Omental fat pad (tissue), 4 donors: ENCODE results near the gene SLC5A11. TPM values are rescaled to one million over a fixed set of nuclear protein-coding genes. Genes with fewer than 3 reads are reported as not detected.

Source experiments
- ATAC-seq: fragments of 150-250 bp; one replicate; pipeline ENCODE4 v1.9.1; 2016; ENCODE audit warnings: mild to moderate bottlenecking, moderate library complexity; ENCODE audit not compliant: low FRiP score
- DNase-seq: peaks from one replicate; pipeline ENCODE4 v3.0.0-alpha.2; 2019; ENCODE audit warnings: low spot score
- total RNA-seq, 4 donors: library from RNA; depleted of rRNA; stranded (reverse); fragments of >200 nt; gene quantifications; one replicate each; pipeline ENCODE4 v1.1.0, GENCODE V29; 2016
- TF ChIP-seq, protein P1 (sequence below), 3 donors: fragments of 450-650 bp; IDR thresholded peaks; one replicate each; pipeline ENCODE4 v1.5.1; 2016 to 2017; ENCODE audit warnings: antibody characterized with exemption in 3 of 3, mild to moderate bottlenecking in 3 of 3, moderate library complexity in 2 of 3

The SLC5A11 gene
- total RNA-seq, 4 donors from 2014 or later, result 0.12 to 0.32 (median 0.28) TPM; not detected in 1

DNA sequence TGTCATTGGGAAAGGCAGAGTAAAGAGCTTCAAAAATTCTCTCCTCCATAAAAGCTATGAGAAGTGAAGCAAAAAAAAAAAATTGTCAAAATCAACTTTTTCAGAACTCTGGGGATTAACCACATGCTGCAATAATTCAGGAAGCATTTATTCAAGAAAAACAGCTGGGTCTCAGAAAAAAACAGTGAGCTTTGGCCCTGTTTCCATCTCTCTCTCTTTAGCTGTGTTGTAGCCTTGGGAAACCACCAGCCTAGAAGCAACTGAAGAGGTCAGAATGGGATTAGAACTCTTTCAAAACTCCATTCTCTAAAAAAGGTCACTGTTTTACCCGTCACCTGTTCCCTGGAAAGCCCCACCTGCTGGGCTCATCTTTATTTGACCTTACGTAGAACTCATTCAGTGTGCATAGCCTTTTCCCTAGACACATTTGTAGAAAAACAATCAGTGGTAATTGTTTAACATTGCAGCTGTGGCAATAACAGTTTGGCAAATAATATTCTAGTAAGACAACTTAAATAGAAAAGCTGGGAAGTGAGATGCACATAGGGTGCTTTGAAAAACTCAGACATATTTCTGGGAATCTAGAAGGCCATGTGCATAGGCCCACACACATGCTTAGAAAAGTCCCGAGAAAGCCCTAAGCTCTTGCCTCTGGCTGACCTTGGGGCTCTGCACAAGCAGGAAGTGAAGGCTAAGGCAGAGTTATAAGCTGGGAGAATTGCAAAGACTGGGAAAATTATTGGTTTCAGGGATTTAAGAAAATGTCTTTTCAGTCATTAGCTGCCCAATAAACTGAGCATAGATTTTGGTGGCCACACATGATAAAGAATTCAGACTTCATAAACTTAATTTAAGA is 18.0 kb downstream of the SLC5A11 start:
- ATAC-seq (no peak), DNase-seq (no peak)
- TF ChIP-seq, protein P1, sequence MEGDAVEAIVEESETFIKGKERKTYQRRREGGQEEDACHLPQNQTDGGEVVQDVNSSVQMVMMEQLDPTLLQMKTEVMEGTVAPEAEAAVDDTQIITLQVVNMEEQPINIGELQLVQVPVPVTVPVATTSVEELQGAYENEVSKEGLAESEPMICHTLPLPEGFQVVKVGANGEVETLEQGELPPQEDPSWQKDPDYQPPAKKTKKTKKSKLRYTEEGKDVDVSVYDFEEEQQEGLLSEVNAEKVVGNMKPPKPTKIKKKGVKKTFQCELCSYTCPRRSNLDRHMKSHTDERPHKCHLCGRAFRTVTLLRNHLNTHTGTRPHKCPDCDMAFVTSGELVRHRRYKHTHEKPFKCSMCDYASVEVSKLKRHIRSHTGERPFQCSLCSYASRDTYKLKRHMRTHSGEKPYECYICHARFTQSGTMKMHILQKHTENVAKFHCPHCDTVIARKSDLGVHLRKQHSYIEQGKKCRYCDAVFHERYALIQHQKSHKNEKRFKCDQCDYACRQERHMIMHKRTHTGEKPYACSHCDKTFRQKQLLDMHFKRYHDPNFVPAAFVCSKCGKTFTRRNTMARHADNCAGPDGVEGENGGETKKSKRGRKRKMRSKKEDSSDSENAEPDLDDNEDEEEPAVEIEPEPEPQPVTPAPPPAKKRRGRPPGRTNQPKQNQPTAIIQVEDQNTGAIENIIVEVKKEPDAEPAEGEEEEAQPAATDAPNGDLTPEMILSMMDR (IDR thresholded peaks at IDR 0.05), result no peak

DNA sequence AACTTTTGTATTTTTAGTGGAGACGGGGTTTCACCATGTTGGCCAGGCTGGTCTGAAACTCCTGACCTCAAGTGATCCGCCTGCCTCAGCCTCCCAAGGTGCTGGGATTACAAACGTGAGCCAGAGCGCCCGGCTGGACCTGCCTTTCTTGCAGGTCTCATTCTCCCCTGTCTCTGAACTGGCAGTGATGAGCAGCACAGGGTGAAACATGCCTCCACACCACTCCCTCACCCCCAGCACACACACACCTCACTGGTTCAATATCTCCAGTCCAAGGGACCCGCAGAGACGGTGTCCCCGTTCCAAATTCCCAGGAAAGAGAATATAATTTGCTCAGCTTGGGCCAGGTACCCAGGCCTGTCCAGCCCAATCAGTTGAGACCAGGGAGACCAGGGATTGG is 23.3 kb downstream of the SLC5A11 start:
- ATAC-seq (no peak), DNase-seq (no peak)
- TF ChIP-seq, protein P1 (IDR thresholded peaks at IDR 0.05), result no peak

DNA sequence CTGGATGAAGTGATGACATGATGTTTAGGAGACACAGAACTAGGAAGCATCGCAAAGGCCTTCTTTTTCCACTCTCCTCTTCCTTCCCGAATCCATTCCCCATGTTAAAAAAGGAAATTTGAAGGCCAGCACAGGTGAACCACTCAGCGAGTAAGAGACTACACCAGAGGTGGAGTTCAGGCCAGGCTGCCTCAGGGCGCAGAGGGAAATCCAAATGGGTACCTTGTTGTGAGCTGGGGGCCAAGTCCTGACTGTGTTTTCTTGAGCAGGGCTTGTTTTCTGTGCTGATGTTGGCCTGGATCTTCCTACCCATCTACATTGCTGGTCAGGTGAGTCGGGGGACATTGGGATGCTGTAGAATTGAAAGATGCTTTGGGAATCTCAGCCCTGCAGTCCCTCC is 26.1 kb downstream of the SLC5A11 start:
- ATAC-seq, result no peak
- TF ChIP-seq, protein P1 (IDR thresholded peaks at IDR 0.05), result no peak
- no peak for DNase-seq

DNA sequence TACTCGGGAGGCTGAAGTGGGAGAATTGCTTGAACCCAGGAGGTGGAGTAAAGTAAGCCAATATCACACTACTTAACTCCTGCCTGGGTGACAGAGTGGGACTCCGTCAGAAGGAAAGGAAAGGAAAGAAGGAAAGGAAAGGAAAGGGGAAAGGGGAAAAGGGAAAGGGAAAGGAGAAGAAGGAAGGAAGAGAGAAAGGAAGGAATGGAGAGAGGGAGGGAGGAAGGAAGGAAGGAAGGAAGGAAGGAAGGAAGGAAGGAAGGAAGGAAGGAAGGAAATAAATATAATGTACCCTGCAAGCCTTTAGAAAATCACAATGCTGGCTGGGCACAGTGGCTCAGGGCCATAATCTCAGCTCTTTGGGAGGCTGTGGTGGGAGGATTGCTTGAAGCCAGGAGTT is 27.3 kb downstream of the SLC5A11 start:
- no peak for ATAC-seq
- TF ChIP-seq, protein P1 (IDR thresholded peaks at IDR 0.05), result no peak
- no peak for DNase-seq

DNA sequence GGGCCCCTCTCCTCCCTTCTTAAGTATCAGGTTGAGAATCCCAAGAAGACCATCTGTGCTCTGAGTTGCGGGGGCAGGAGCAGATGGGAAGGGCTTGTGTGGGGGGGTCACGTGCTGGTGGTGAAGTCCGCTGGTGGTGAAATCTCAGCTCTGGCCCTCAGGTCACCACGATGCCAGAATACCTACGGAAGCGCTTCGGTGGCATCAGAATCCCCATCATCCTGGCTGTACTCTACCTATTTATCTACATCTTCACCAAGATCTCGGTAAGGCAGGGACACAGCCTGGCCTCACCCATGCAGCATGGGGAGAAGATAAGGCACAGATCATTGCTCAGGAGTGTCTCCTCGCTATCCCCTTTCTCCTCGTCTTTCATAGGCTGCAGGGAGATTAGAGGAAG is 29.7 kb downstream of the SLC5A11 start:
- DNase-seq (no peak), ATAC-seq (no peak)
- TF ChIP-seq, protein P1 (IDR thresholded peaks at IDR 0.05), result no peak

DNA sequence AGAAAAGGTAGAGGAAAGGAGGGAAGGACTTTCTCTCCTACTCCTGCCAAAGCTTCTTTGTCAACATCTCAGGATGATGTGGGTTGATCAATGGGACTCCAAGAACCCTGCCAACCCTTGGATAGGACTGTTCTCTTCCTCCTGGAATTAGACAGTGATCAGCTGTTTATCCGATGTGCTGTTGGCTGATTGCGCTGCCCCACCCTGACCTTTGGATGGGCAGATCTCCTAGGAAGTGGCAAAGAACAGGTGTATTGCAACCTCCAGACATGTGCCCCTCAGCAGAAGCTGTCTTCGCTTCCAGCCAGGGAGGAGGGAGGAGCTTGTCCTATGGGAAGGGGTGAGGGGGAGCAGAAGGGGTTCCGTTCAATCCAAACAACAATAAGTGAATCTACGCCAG is 30.5 kb downstream of the SLC5A11 start:
- DNase-seq (no peak), ATAC-seq (no peak)
- TF ChIP-seq, protein P1 (IDR thresholded peaks at IDR 0.05), result no peak

DNA sequence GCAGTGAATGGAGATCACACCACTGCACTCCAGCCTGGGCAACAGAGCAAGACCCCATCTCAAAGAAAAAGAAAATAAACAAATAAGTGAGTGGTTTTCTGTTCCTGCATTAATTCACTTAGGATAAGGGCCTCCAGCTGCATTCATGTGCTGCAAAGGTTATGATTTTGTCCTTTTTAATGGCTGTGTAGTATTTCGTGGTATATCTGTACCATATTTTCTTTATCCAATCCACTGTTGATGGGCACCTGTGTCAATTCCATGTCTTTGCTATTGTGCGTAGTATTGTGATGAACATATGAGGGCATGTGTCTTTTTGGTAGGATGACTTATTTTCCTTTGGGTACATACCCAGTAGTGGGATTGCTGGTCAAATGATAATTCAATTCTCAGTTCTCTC is 33.9 kb downstream of the SLC5A11 start:
- no peak for ATAC-seq
- DNase-seq, result no peak

More for the DNA sequence above, 33.9 kb downstream of the SLC5A11 start:
- TF ChIP-seq, protein P1 (IDR thresholded peaks at IDR 0.05), result no peak
